ENCODE measurements around the gene B9D1.

The B9D1 gene

GRCh38 chr17:19362277-19363113 lies at the start of gene B9D1:
TSS of gene B9D1 (minus strand) at chr17:19362723. CDS start at chr17:19362569, 154 bp downstream.
- DNase-seq: peak; percentile 85

- DNase-seq: no peak
Observed at GRCh38 chr17:19411631-19412030, 49.1 kb upstream of the B9D1 start.

- no peak for DNase-seq
Observed at GRCh38 chr17:19410875-19411620, 48.5 kb upstream of the B9D1 start, which contains the start of gene RNF112. TSS of gene RNF112 (plus strand) at chr17:19411232. CDS start at chr17:19411409, 177 bp downstream.

GRCh38 chr17:19410091-19410490 lies 47.6 kb upstream of the B9D1 start:
- DNase-seq: no peak

DNA sequence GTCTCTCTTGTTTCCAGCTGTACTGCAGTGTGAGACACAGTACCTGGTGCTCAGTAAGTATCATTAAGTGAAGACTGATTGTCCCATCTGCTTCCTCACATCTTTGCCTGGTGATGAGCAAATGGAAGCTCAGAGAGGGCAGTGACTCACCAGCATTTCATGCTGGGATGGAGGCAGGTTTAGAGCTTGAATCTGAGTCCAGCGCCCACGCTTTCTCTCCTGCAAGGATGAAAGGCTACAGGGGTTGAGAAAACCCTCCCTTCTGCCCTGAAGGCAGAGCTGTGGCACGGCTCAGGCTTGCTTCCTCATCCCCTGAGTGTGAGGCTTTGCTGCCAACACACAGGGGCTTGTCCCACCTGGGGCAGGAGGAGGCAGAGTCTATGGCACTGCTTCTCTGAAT lies 47.0 kb upstream of the B9D1 start:
- DNase-seq: no peak

DNA sequence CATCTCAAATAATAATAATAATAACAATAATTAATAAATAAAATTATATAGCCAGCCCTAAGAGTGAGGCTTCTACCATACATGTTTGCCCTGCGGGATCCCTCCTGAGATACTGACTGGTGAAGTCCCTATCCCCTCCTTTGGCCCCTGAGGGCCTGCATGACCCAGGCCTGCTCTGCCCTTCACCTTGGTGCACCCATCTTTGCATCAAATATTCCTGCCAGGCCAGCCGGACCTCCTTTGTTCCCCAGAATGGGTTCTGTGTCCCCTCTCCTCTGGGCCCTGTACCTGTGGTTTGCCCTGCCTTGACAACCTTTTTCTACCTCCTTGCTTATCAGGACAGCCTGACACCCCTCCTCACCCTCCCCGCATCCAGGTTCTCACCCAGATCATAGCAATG lies 46.5 kb upstream of the B9D1 start:
- no peak for DNase-seq

- no peak for DNase-seq
Observed at GRCh38 chr17:19408346-19408710, 45.8 kb upstream of the B9D1 start.

- DNase-seq: no peak
Observed at GRCh38 chr17:19407601-19408345, 45.2 kb upstream of the B9D1 start.

DNA sequence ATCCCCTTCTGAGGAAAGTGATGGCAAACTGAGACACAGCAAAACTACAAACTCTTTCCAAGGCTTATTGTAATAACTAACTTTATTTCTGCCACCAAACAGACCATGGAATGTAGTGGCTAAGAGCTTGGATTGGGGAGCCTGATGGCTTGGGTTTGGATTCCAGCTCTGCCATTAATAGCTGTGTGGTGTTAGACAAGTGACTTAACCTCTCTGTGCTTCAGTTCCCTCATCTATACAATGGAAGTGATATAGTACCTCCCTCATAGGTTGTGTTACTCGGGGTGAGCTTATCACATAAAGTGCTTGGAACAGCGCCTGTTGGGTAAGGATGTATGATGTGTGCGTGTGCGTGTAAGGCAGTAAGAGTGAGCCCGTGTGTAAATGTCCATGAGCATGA lies 42.6 kb upstream of the B9D1 start:
- DNase-seq: no peak

GRCh38 chr17:19404264-19404663 lies 41.7 kb upstream of the B9D1 start:
- no peak for DNase-seq

GRCh38 chr17:19403021-19403420 lies 40.5 kb upstream of the B9D1 start:
- DNase-seq: no peak

GRCh38 chr17:19402171-19402570 lies 39.6 kb upstream of the B9D1 start:
- DNase-seq: no peak

DNA sequence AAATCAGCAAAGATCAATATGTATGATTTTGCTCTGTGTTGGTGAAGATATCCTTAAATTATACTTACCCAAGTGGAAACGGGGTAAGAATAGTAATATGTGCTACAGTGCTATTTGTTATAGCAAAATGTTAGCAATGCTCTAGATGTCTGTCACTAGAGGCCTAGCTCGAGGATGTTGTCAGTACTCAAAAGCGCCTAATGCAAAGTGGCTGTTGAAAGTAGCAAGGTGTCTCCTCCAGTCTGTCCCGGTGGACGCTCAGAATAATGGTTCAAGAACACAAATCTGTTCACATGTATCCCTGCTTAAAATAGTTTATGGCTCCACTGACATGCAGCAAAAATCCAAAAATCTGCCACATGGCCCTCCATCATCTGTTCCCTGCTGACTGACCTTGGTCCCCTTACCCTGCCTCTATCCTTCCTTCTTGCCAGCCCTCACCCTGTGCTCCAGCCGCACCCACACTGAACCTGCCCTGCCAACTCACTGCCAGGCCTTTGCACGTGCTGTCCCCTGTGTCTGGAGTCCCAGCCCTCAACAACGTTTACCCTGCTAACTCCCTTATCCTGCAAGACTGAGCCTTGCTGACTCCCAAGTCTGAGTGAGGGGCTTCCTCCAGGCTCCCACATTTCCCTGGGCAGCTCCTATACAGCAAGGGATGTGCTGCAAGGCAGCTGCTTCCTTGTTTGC lies 38.9 kb upstream of the B9D1 start:
- DNase-seq: no peak

DNA sequence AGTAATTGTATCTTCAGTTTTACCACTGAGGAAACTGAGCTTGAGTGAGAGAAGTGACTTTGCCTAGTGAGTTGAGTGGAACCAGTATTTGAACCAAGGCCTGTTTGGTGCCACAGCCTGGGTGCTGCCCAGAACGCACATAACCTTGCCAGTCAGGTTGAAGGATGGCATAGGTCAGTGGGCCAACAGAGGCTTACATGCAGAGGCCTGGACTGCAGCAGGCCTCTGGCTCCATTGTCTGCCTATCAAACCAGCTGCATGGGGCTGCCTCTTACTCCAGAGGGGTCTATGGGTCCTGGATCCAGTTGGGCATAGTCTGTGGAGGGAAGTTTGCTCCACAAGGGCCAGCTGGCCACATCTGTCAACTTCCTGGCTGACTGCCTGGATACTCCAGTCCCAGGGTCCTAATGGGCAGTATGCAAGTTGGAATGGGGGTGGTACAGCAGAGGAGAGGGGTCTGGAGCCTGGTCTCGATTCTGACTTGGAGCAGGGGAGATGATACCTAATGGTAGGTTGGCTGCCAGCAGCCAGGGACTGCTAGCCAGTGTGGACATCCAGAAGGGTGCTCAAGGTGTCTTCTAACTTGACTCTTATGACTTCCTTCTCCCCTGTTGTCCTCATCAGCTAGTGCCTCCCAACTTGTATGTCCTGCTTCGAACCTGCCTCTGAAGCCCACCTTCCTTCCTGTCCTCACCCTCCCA lies 37.4 kb upstream of the B9D1 start:
- DNase-seq: no peak

DNA sequence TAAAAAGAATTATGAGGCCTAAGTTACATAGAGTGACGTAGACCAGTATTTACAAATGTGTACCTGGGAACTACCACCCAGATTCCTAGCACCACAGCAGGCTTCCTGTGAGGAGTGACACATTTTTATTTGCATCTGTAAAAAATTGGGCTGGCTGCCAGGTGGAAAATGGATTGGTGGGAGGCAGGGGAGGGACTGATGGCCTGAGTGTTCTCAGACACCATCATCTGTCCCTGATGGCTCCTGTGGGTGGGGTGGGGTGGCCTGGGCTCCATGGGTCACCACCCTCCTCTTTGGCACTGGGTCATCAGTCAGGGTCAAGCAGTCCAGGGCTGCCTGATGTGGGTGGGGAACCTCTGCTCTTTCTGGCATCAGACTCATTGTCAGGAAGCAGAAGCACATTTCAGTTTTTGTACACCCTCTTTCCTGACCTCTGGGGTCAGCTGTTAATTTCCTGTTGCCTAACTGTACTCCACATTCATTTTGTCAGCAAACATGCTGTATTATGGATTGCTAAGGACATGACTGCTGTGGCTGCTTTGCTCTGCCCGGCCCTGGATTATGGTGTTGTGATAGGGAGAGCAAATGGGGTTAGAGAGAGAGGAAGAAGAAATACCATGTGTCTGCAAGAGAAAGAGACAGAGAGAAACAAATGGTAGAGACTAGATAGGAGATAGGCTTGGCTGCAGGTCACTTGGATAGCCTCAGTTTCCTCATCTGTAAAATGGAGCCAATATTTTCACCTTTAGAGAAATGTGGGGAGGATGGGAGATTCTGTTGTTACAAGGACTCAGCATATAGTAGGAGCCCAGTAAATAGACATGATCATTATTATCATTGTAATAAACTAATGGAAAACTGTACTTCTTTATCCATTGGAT lies 36.0 kb upstream of the B9D1 start:
- DNase-seq: peak; percentile 96 to 97

DNA sequence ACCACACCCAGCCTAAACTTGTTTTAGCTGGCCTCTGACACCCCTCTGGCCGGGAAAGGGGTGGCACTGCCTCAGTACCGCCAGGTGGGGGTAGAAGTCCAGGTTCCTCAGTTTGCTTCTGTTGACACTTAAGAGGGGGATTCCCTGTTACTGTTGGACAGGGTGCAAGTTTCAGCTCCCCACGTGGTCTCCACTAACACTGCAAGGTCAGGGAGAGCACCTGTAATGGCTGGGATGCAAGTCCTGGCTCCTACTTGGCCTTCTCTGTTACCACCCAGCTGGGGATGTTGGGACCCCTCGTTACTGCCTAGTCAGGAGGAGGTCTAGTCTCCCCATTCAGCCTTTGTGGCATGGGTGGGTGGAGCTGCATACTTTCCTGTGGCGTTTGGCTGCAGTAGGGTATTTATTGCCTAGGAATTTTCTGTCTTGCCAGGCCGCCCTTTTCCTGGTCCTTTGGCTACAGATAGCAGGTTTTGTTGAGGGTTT lies 35.1 kb upstream of the B9D1 start:
- DNase-seq: no peak

DNA sequence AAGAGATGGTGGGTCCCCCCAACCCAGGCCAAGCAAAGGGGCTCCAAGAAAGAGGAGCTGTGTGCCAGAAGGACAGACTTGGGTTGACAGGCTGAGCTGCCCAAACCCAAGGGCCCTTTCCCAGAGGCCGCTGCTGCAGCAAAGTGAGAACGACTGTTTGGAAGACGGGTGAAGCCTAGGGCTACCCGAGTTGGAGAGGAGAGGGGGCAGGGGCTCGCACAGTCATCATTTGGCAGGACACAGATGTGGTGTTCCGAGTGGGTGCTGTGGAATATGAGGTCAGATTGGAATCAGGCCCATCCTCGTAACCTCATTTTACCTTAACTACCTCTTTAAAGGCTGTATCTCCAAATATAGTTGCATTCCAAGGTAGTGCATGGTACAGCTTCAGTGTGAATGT lies 29.8 kb upstream of the B9D1 start:
- DNase-seq: no peak

DNA sequence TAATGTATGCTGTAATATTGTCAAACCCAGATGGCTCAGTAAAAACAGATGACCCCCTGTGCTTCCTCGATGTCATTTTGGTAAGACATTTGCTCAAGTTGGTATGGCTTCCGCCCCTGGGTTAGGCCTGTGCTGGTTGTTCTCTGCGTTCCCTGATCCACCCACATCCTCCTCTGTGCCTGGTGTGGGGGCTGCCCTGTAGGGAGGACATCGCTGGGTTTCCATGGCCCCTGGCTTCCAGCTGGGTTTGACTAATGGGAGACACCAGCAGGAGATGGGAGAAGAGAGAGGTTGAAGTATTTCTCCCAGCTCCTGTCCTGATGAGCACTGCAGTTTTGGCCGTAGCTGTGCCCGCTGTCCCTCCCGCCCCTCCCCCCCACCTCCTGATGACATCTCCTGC lies 28.9 kb upstream of the B9D1 start:
- no peak for DNase-seq

DNA sequence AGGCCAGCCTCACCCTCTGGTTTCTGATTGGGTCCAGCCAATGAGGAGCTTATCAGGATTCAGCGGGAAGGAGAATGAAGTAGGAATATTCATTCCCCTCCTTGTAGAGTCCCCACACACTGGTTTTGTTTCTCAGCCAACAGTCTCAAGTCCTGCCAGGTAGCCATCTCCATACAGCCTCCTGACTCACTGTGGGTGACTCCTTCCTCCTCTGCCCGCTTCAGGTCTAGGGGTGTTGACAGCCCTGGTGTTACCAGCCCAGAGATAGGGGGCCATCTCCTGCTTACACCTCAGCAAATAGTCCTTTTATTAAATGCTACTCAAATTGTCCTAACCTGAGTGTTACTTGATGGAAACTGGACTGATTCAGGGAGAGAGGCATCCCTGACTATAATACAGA lies 28.4 kb upstream of the B9D1 start:
- no peak for DNase-seq

DNA sequence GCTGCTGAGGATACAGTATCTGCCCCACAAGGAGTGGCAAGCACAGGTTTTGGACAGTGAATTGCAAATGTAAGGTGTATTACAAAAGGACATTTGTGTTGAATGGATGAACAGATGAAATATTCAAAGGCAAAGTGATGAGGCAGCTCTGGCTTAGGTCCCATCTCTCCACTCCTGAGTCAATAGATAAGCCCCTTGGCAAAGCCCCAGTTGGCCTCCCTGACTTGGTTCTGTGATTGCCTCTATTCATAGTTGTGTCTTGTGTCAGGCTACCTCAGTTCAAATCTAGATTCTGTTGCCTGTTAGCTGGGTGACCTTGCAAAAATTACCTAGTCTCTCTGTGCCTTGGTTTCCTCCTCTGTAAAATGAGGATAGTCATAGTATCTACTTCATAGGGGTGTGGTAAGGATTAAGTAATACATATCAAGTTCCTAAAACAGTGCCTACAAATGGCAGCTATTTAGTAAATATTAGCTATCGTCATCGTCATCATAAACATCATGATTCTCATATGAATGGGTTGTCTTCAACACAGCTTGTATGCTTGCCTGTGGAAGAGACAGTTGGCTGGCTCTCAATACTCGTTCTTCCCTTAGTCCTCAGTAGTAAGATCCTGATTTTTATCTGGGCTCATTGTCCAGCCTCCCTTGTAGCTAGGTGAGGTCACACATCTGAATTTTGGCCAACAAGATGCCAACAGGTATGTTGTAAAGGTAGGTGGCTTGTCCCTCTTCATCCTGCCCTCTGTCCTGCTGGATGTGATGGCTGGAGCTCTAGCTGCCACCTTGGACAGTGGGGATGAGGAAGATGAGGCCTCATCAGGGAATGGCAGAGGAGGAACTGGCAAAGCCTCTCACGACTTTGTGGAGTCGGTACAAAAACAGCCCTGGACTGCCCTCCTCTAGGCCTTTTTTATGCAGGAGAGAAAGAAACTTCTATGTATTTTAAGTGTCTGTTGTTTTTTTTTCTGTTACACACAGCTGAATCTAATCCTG lies 26.6 kb upstream of the B9D1 start:
- DNase-seq: no peak
